MCF 10A (cell line): ENCODE data around the gene NSUN2. TPM values are rescaled to one million over a fixed set of nuclear protein-coding genes. Genes with fewer than 3 reads are reported as not detected.
A peak's percentile ranks its signal among the peaks of the same experiment; 100 is the strongest.

ENCODE experiments used
- BruUV-seq: library from RNA; stranded (reverse); fragments of 400-500 nt; replicated peaks from 2 replicates; lab custom pipeline; 2021; lab: Mats Ljungman, UMichigan
- CTCF ChIA-PET: fragments of 300-600 bp; sonication (Branson Sonifier 250); formaldehyde crosslinking; extraction: SDS; loops from one replicate; lab custom pipeline; 2021; ENCODE audit warnings: antibody characterized with exemption, inconsistent platforms; lab: Yijun Ruan, JAX
- POLR2A ChIA-PET: fragments of 300-600, 350-650 bp; sonication (Branson Sonifier 250); formaldehyde crosslinking; extraction: SDS; loops from one replicate; lab custom pipeline; 2020; ENCODE audit warnings: antibody characterized with exemption, inconsistent platforms; lab: Yijun Ruan, JAX
- DNase-seq: peaks from one replicate; pipeline ENCODE4 v3.0.0-alpha.2; 2018; ENCODE audit not compliant: unreplicated experiment
- H3K27ac Mint-ChIP-seq: one replicate; pipeline ENCODE4 v1.8.0; 2022; ENCODE audit warnings: mild to moderate bottlenecking, low read depth, mixed read lengths; ENCODE audit not compliant: unreplicated experiment
- H3K27me3 Mint-ChIP-seq: one replicate; pipeline ENCODE4 v1.8.0; 2022; ENCODE audit warnings: mixed read lengths; ENCODE audit not compliant: insufficient read depth, unreplicated experiment
- H3K36me3 Mint-ChIP-seq: one replicate; pipeline ENCODE4 v1.8.0; 2022; ENCODE audit warnings: mild to moderate bottlenecking, moderate library complexity, mixed read lengths; ENCODE audit not compliant: insufficient read depth, unreplicated experiment
- H3K4me1 Mint-ChIP-seq: one replicate; pipeline ENCODE4 v1.8.0; 2022; ENCODE audit warnings: mixed read lengths; ENCODE audit not compliant: insufficient read depth, unreplicated experiment
- H3K4me3 Mint-ChIP-seq: one replicate; pipeline ENCODE4 v1.8.0; 2022; ENCODE audit warnings: mild to moderate bottlenecking, moderate library complexity, mixed read lengths; ENCODE audit not compliant: unreplicated experiment
- H3K9me3 Mint-ChIP-seq: one replicate; pipeline ENCODE4 v1.8.0; 2022; ENCODE audit warnings: mixed read lengths; ENCODE audit not compliant: unreplicated experiment
- intact Hi-C: fragments of 100-400 bp; cut with micrococcal nuclease; formaldehyde crosslinking; loops from 2 replicates; pipeline ENCODE4 v1.14.1; 2022
- total RNA-seq: library from RNA; stranded (reverse); gene quantifications from 2 replicates; pipeline ENCODE4 v1.2.3, GENCODE V29; 2022
- TF ChIP-seq, protein P1 (sequence below): fragments of 200-600 bp; IDR thresholded peaks from one replicate; pipeline ENCODE4 v1.8.0; 2022; ENCODE audit warnings: antibody characterized with exemption, mild to moderate bottlenecking; ENCODE audit not compliant: unreplicated experiment

The NSUN2 gene
- total RNA-seq, 1 experiment from 2014 or later, result 95.7 TPM

DNA sequence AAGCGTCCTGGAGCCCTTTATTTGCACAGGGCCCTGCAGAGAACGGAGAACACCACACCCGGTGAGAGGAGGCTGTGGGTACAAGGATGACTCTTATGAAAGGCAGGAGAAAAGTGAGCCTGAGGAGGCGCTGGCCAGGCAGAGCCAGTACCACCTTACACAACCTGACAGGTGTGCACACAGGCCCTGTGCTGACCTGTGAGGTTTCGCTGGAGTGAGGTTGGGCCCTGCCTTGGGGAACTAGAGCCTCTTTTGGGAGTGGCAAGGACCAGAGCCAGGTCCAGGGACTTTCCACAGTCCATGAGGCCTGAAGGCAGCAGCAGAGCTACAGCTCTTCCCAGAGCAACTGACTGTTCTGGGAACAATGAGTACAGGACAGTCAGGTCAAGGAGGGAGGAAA, 3.4 kb upstream of the NSUN2 start:
- H3K9me3 Mint-ChIP-seq, result no peaks in the 10 kb centered on the region
- ChIA-PET POLR2A (interaction anchor here (0.6 to 5.6 kb wide), 13 partner anchors 36 to 1611 kb away, joined by 3 to 53 read pairs (median 5); partner anchors contain the start of genes MED10 and TENT4A), CTCF (interaction anchor here (0.8 to 2.4 kb wide), 7 partner anchors 12 to 109 kb away, joined by 3 to 10 read pairs (median 5); no protein-coding TSS in a partner anchor)
- H3K27ac Mint-ChIP-seq, result peak overlapping the region; percentile 91
- no TSS peak for BruUV-seq
- no peaks in the 10 kb centered on the region for H3K27me3 Mint-ChIP-seq
- H3K4me3 Mint-ChIP-seq, result peak overlapping the region; percentile 56
- TF ChIP-seq, protein P1, sequence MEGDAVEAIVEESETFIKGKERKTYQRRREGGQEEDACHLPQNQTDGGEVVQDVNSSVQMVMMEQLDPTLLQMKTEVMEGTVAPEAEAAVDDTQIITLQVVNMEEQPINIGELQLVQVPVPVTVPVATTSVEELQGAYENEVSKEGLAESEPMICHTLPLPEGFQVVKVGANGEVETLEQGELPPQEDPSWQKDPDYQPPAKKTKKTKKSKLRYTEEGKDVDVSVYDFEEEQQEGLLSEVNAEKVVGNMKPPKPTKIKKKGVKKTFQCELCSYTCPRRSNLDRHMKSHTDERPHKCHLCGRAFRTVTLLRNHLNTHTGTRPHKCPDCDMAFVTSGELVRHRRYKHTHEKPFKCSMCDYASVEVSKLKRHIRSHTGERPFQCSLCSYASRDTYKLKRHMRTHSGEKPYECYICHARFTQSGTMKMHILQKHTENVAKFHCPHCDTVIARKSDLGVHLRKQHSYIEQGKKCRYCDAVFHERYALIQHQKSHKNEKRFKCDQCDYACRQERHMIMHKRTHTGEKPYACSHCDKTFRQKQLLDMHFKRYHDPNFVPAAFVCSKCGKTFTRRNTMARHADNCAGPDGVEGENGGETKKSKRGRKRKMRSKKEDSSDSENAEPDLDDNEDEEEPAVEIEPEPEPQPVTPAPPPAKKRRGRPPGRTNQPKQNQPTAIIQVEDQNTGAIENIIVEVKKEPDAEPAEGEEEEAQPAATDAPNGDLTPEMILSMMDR, result no peak
- peaks cover 34% of the 10 kb centered on the region for H3K4me1 Mint-ChIP-seq
- intact Hi-C loops, result loop anchor here (1.0 kb wide), 1 partner anchor 109 kb away; no protein-coding TSS in a partner anchor
- H3K36me3 Mint-ChIP-seq, result peaks cover 15% of the 10 kb centered on the region
- DNase-seq, result peak; percentile 88

DNA sequence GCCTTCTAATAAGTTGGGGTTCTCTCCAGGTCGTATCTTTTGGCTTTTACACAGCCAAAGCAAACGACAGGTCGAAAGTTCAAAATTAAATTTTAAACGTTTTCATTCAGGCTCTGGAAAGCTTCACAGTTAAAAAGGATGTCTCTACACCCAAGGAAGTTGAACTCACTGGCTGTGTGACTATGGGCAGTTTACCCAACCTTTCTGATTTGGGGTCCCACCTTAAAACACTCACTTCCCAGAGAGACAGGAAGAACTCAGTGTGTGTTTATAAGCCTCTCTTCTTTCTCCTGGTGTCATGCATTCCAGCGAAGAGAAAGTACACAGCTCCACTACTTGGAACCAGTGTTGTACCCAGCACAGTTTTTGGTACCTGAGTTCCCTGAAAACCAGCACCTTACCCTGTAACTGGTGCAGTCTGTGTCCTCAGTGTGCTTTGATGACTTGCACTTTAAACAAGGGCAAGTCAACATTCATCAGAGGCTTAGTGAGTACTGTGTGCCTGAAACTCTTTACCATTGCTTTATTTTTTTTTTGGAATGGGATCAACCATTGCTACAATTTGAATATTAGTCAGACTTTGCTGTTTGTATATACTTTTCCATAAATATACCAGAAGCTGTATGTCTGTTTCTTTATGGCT, 2.1 kb upstream of the NSUN2 start:
- no TSS peak for BruUV-seq

GRCh38 chr5:6634306-6634705, 1.5 kb upstream of the NSUN2 start:
- intact Hi-C loops, result loop anchor here (5.0 kb wide), 1 partner anchor 98 kb away; no protein-coding TSS in a partner anchor
- Mint-ChIP-seq H3K27ac (peak overlapping the region; percentile 73), H3K9me3 (no peaks in the 10 kb centered on the region), H3K4me3 (peak overlapping the region; percentile 96), H3K4me1 (peaks cover 37% of the 10 kb centered on the region), H3K36me3 (peaks cover 24% of the 10 kb centered on the region), H3K27me3 (no peaks in the 10 kb centered on the region)
- TF ChIP-seq, protein P1, result no peak
- ChIA-PET CTCF (interaction anchor here (0.5 to 2.0 kb wide), 8 partner anchors 19 to 111 kb away, joined by 3 to 10 read pairs (median 4); no protein-coding TSS in a partner anchor), POLR2A (interaction anchor here (0.6 to 5.6 kb wide), 8 partner anchors 16 to 1235 kb away, joined by 3 to 53 read pairs (median 12); partner anchors contain the start of genes FASTKD3, MTRR and TENT4A)
- BruUV-seq, result no TSS peak
- DNase-seq, result peak; percentile 11

More for the DNA sequence above, 2.1 kb upstream of the NSUN2 start:
- Mint-ChIP-seq H3K27me3 (no peaks in the 10 kb centered on the region), H3K4me1 (peaks cover 37% of the 10 kb centered on the region), H3K4me3 (peak overlapping the region; percentile 96), H3K9me3 (no peaks in the 10 kb centered on the region), H3K27ac (peak overlapping the region; percentile 73), H3K36me3 (peaks cover 18% of the 10 kb centered on the region)
- CTCF ChIA-PET, result interaction anchor here (0.5 to 2.0 kb wide), 12 partner anchors 11 to 110 kb away, joined by 3 to 10 read pairs (median 4); no protein-coding TSS in a partner anchor
- DNase-seq, result no peak
- intact Hi-C loops, result loop anchor here (5.0 kb wide), 1 partner anchor 97 kb away; no protein-coding TSS in a partner anchor
- POLR2A ChIA-PET, result interaction anchor here (0.5 to 5.6 kb wide), 12 partner anchors 17 to 122 kb away, joined by 3 to 53 read pairs (median 4); partner anchors contain the start of gene TENT4A
- TF ChIP-seq, protein P1, result no peak
